H1 (cell line): ENCODE results near the gene SEMA4D. TPM values are rescaled to one million over a fixed set of nuclear protein-coding genes. Genes with fewer than 3 reads are reported as not detected.

Source experiments
- CTCF ChIA-PET: fragments of 300-600 bp; sonication (Branson Sonifier 250); formaldehyde crosslinking; loops from one replicate; lab custom pipeline; 2021; ENCODE audit not compliant: partially characterized antibody; lab: Charles Lee
- POLR2A ChIA-PET: fragments of 300-600 bp; sonication (Branson Sonifier 250); formaldehyde crosslinking; loops from one replicate; lab custom pipeline; 2021; ENCODE audit warnings: inconsistent platforms; ENCODE audit not compliant: partially characterized antibody; lab: Charles Lee
- DNase-seq, 2 experiments: peaks; one replicate each; pipeline versions ENCODE4 v3.0.0 to v3.0.0-alpha.2; 2010 to 2022; ENCODE audit warnings: low spot score in 2 of 2, low read depth in 1 of 2, mixed read lengths in 1 of 2
- FAIRE-seq: peaks from 2 replicates; lab custom pipeline; 2011; peaks lifted over from hg19 to GRCh38; lab: Jason Lieb, UNC
- H2AFZ ChIP-seq: 2 replicates; pipeline ENCODE4 v1.8.1; 2012; ENCODE audit warnings: low read length, inconsistent platforms
- H2AK5ac ChIP-seq: 2 replicates; pipeline ENCODE4 v1.6.1; 2013; ENCODE audit warnings: low read depth, low read length
- H2BK120ac ChIP-seq: replicated peaks from 2 replicates; pipeline ENCODE3; 2013; ENCODE audit warnings: low read depth, low read length, inconsistent platforms
- H2BK12ac ChIP-seq: 2 replicates; pipeline ENCODE4 v1.6.1; 2013; ENCODE audit warnings: low read depth, low read length
- H2BK15ac ChIP-seq: 2 replicates; pipeline ENCODE4 v1.6.1; 2013; ENCODE audit warnings: low read length
- H2BK20ac ChIP-seq: 2 replicates; pipeline ENCODE4 v1.6.1; 2013; ENCODE audit warnings: low read length
- H2BK5ac ChIP-seq: 2 replicates; pipeline ENCODE4 v1.6.1; 2013; ENCODE audit warnings: low read depth, low read length
- H3K14ac ChIP-seq: 2 replicates; pipeline ENCODE4 v1.6.1; 2013; ENCODE audit warnings: inconsistent platforms; ENCODE audit not compliant: insufficient read length
- H3K18ac ChIP-seq: 2 replicates; pipeline ENCODE4 v1.6.1; 2013; ENCODE audit warnings: low read length; ENCODE audit errors: extremely low read depth
- H3K23ac ChIP-seq: 2 replicates; pipeline ENCODE4 v1.6.1; 2013; ENCODE audit warnings: inconsistent platforms; ENCODE audit not compliant: insufficient read length
- H3K23me2 ChIP-seq: 2 replicates; pipeline ENCODE4 v1.6.1; 2013; ENCODE audit warnings: low read depth, low read length
- H3K27ac ChIP-seq: 2 replicates; pipeline ENCODE4 v1.6.1; 2011; ENCODE audit warnings: low read depth, low read length, inconsistent platforms
- H3K27me3 ChIP-seq, 4 experiments: replicated peaks in 1 of 4; 1 replicate in 1 of 4; 2 replicates in 3 of 4; pipeline versions ENCODE4 v1.6.1 to v1.8.1; 2011 to 2013; ENCODE audit warnings: low read length in 3 of 4, mild to moderate bottlenecking in 3 of 4, inconsistent platforms in 2 of 4, mixed read lengths in 2 of 4, moderate library complexity in 1 of 4; ENCODE audit not compliant: control insufficient read depth in 3 of 4, insufficient read depth in 3 of 4; ENCODE audit errors: extremely low read depth in 1 of 4
- H3K36me3 ChIP-seq, 4 experiments: 2 replicates each; pipeline versions ENCODE4 v1.6.1 to v1.8.1; 2011 to 2013; ENCODE audit warnings: mild to moderate bottlenecking in 4 of 4, low read length in 3 of 4, moderate library complexity in 2 of 4, control low read depth in 1 of 4, inconsistent platforms in 1 of 4; ENCODE audit not compliant: insufficient read depth in 4 of 4, control insufficient read depth in 2 of 4
- H3K4ac ChIP-seq: replicated peaks from 2 replicates; pipeline ENCODE3; 2013; ENCODE audit warnings: low read length, low read depth, mixed read lengths, inconsistent platforms; ENCODE audit not compliant: insufficient read length
- H3K4me1 ChIP-seq, 4 experiments: replicated peaks in 1 of 4; 1 replicate in 1 of 4; 2 replicates in 3 of 4; pipeline versions ENCODE4 v1.6.1 to v1.8.1; 2011 to 2013; ENCODE audit warnings: low read length in 3 of 4, inconsistent platforms in 2 of 4, mixed read lengths in 1 of 4; ENCODE audit not compliant: insufficient read depth in 4 of 4, control insufficient read depth in 3 of 4
- H3K4me2 ChIP-seq, 2 experiments: 2 replicates each; pipeline versions ENCODE4 v1.6.1 to v1.8.1; 2011 to 2013; ENCODE audit warnings: low read depth in 2 of 2, low read length in 2 of 2, control low read depth in 1 of 2, inconsistent platforms in 1 of 2, mild to moderate bottlenecking in 1 of 2; ENCODE audit not compliant: insufficient read depth in 1 of 2
- H3K4me3 ChIP-seq, 4 experiments: fragments of 200-600, 300-600 bp in 1 of 4; sonication (generic), shearing (Covaris generic), sonication (Bioruptor Twin) in 1 of 4; 2 replicates each; pipeline versions ENCODE4 v1.5.1 to v1.8.1; 2011 to 2016; ENCODE audit warnings: low read length in 4 of 4, low read depth in 3 of 4, control low read depth in 2 of 4, inconsistent platforms in 2 of 4, mild to moderate bottlenecking in 2 of 4, mixed read lengths in 1 of 4, moderate library complexity in 1 of 4; ENCODE audit not compliant: insufficient read depth in 2 of 4; ENCODE audit errors: extremely low read depth in 1 of 4
- H3K56ac ChIP-seq: replicated peaks from 2 replicates; pipeline ENCODE3; 2013; ENCODE audit warnings: low read depth, mild to moderate bottlenecking, mixed read lengths, low read length, inconsistent platforms; ENCODE audit not compliant: insufficient read length
- H3K79me1 ChIP-seq: 2 replicates; pipeline ENCODE4 v1.6.1; 2013; ENCODE audit warnings: low read depth, low read length, control low read depth
- H3K79me2 ChIP-seq, 2 experiments: 2 replicates each; pipeline versions ENCODE4 v1.6.1 to v1.8.1; 2012 to 2013; ENCODE audit warnings: low read length in 2 of 2, mild to moderate bottlenecking in 2 of 2, inconsistent platforms in 1 of 2; ENCODE audit not compliant: insufficient read depth in 2 of 2, control insufficient read depth in 1 of 2
- H3K9ac ChIP-seq, 4 experiments: replicated peaks in 1 of 4; 1 replicate in 1 of 4; 2 replicates in 3 of 4; pipeline versions ENCODE4 v1.6.1 to v1.8.1; 2011 to 2013; ENCODE audit warnings: low read depth in 3 of 4, low read length in 3 of 4, control low read depth in 2 of 4, mild to moderate bottlenecking in 2 of 4, moderate library complexity in 2 of 4, inconsistent platforms in 1 of 4; ENCODE audit errors: extremely low read depth in 1 of 4
- H3K9me3 ChIP-seq, 2 experiments: 2 replicates each; pipeline versions ENCODE4 v1.6.1 to v1.8.1; 2012 to 2013; ENCODE audit warnings: mild to moderate bottlenecking in 2 of 2, moderate library complexity in 2 of 2, control low read depth in 1 of 2, inconsistent platforms in 1 of 2, low read depth in 1 of 2, low read length in 1 of 2, mixed read lengths in 1 of 2; ENCODE audit not compliant: insufficient read depth in 2 of 2
- H4K20me1 ChIP-seq, 2 experiments: replicated peaks in 1 of 2; 2 replicates each; pipeline versions ENCODE3 to v1.8.1; 2011 to 2013; ENCODE audit warnings: inconsistent platforms in 2 of 2, low read length in 2 of 2, mild to moderate bottlenecking in 1 of 2; ENCODE audit not compliant: insufficient read depth in 2 of 2, control insufficient read depth in 1 of 2
- H4K5ac ChIP-seq: 2 replicates; pipeline ENCODE4 v1.6.1; 2013; ENCODE audit warnings: low read length, low read depth, mixed read lengths, inconsistent platforms; ENCODE audit not compliant: insufficient read length
- H4K8ac ChIP-seq: 2 replicates; pipeline ENCODE4 v1.8.0; 2013; ENCODE audit warnings: mild to moderate bottlenecking, moderate library complexity, low read length, inconsistent platforms; ENCODE audit not compliant: insufficient read depth; ENCODE audit errors: extremely low read depth
- H4K91ac ChIP-seq: replicated peaks from 2 replicates; pipeline ENCODE3; 2013; ENCODE audit warnings: low read length, mixed read lengths, inconsistent platforms; ENCODE audit not compliant: insufficient read length
- CBX8 ChIP-seq: fragments of 300-800, 300-1000 bp; sonication (generic); IDR thresholded peaks from 2 replicates; pipeline ENCODE4 v1.7.1; 2016; ENCODE audit warnings: low read depth, low read length, borderline replicate concordance
- MAFK ChIP-seq: IDR thresholded peaks from 2 replicates; pipeline ENCODE4 v1.6.1; 2012; ENCODE audit warnings: low read depth, mild to moderate bottlenecking, improper control_type of control experiment, low read length
- RAD21 ChIP-seq, 2 experiments: IDR thresholded peaks in 1 of 2; conservative IDR thresholded peaks in 1 of 2; 2 replicates each; pipeline ENCODE4 v1.6.1; 2011; ENCODE audit warnings: low read depth in 2 of 2, low read length in 2 of 2, improper control_type of control experiment in 1 of 2, inconsistent platforms in 1 of 2, mild to moderate bottlenecking in 1 of 2, moderate library complexity in 1 of 2
- SP2 ChIP-seq: IDR thresholded peaks from 2 replicates; pipeline ENCODE4 v1.6.1; 2012; ENCODE audit warnings: mild to moderate bottlenecking, low read length, inconsistent platforms
- WGBS, 2 experiments: shearing (Covaris generic) in 1 of 2; methylation state at CpG; one replicate each; pipeline versions ENCODE4 v1.1.6 to v1.1.7; 2013 to 2015; ENCODE audit warnings: low lambda C conversion rate in 2 of 2, mixed read lengths in 2 of 2, inconsistent platforms in 1 of 2, low coverage in 1 of 2, missing lambda C conversion rate in 1 of 2; ENCODE audit not compliant: insufficient replicate concordance in 2 of 2, insufficient coverage in 1 of 2, insufficient read length in 1 of 2; ENCODE audit errors: extremely low coverage in 1 of 2, missing lambda C conversion rate in 1 of 2; 5-methylcytosine and 5-hydroxymethylcytosine counted together
- polyA plus RNA-seq, 7 experiments: library from polyadenylated mRNA; depleted of rRNA in 3 of 7; stranded (reverse) in 5 of 7; unstranded in 2 of 7; fragments of >200 nt in 5 of 7; fragments of 200-250 nt in 2 of 7; gene quantifications; 1 replicate in 5 of 7; 2 replicates in 1 of 7; 4 replicates in 1 of 7; pipeline versions ENCODE4 v1.2.1 to v1.2.3, GENCODE V29; 2011 to 2013; ENCODE audit warnings: missing spikeins in 2 of 7, mixed read lengths in 2 of 7
- total RNA-seq: library from RNA; stranded (reverse); fragmentation: NEBNext Ultra II Directional; extraction: Animal tissue kit (Norgen Biotek cat#: 25700); gene quantifications from 2 replicates; pipeline ENCODE4 v1.2.1, GENCODE V29; 2021
- TF ChIP-seq, protein P1 (sequence below): IDR thresholded peaks from 2 replicates; pipeline ENCODE4 v1.6.1; 2011; ENCODE audit warnings: low read length, improper control_type of control experiment

Gene SEMA4D
- total and polyA plus RNA-seq, 2 of the 8 experiments (the other 6 are each of a cell fraction or from before 2014, with no cell fraction given), result 21.0 to 70.4 TPM

DNA sequence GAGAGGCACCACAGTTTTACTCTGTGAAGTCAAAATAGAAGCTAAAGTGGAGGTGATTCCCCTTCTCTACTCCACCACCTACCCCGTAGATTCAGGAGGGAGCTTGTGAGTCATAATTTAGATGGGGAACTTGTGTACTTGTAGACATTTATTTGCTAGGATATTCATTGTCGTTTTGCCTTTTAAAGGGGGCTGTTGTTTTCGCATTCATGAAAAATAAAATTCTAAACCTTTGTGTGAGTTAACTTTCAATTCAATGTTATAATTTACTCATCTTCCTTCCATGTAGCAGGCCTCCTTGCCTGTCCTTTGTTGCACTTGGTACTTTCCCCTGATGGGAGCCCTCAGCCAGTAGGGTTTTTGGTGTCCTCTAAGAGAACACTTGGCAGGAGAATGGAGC, 157.6 kb downstream of the SEMA4D start:
- no peak for FAIRE-seq
- peaks cover 19 to 73% (median 44%) of the 10 kb centered on the region in 4 experiments; a peak in 7 of 8 replicates for H3K36me3 ChIP-seq

More for the DNA sequence above, 157.6 kb downstream of the SEMA4D start:
- H3K18ac ChIP-seq, result no peak overlapping the region
- no peak overlapping the region for H3K14ac ChIP-seq
- no peak overlapping the region for H2BK5ac ChIP-seq
- no peaks in the 10 kb centered on the region for H3K4me1 ChIP-seq
- WGBS, 2 experiments, result 82% methylated on average over 3 of the region's 3 CpGs; no CpG with 5 or more reads in 1 of the 2 experiments
- no peak overlapping the region for H2AK5ac ChIP-seq
- H2BK120ac ChIP-seq, result no peak overlapping the region
- no peak overlapping the region for H3K4me2 ChIP-seq
- no peak for TF ChIP-seq MAFK
- TF ChIP-seq SP2, result no peak
- TF ChIP-seq, protein P1, sequence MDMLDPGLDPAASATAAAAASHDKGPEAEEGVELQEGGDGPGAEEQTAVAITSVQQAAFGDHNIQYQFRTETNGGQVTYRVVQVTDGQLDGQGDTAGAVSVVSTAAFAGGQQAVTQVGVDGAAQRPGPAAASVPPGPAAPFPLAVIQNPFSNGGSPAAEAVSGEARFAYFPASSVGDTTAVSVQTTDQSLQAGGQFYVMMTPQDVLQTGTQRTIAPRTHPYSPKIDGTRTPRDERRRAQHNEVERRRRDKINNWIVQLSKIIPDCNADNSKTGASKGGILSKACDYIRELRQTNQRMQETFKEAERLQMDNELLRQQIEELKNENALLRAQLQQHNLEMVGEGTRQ, result no peak
- TF ChIP-seq RAD21 (IDR thresholded peaks at IDR 0.05 in 1 of 2, conservative IDR thresholded peaks at IDR 0.05 in 1 of 2; ENCODE audit: low read depth in 2 of 2, low read length in 2 of 2), result no peak
- no peak for TF ChIP-seq CBX8
- no peak overlapping the region for H3K9ac ChIP-seq
- DNase-seq, result no peak
- no peaks in the 10 kb centered on the region for H3K9me3 ChIP-seq
- no peak overlapping the region for H2AFZ ChIP-seq
- H4K20me1 ChIP-seq, result no peaks in the 10 kb centered on the region
- no peak overlapping the region for H3K4ac ChIP-seq
- no peak overlapping the region for H4K8ac ChIP-seq
- CTCF ChIA-PET, result no interaction called here
- H2BK12ac ChIP-seq, result no peak overlapping the region
- H3K79me2 ChIP-seq, result no peaks in the 10 kb centered on the region
- H3K23me2 ChIP-seq, result no peaks in the 10 kb centered on the region
- no peak overlapping the region for H4K91ac ChIP-seq
- H2BK20ac ChIP-seq, result no peak overlapping the region
- peaks cover under 1% of the 10 kb centered on the region; the same call in 1 of the 2 replicates for H3K79me1 ChIP-seq
- no peak overlapping the region for H3K56ac ChIP-seq
- H3K27me3 ChIP-seq, result no peaks in the 10 kb centered on the region
- H4K5ac ChIP-seq, result no peak overlapping the region
- H2BK15ac ChIP-seq, result no peak overlapping the region
- POLR2A ChIA-PET, result no interaction called here
- no peak overlapping the region for H3K23ac ChIP-seq
- no peak overlapping the region for H3K4me3 ChIP-seq
- no peak overlapping the region for H3K27ac ChIP-seq
